Cardiac fibroblast (primary cell): ENCODE data around the gene GRB10.

Experiments used
- DNase-seq, 2 donors: peaks; one replicate each; pipeline versions ENCODE4 v3.0.0 to v3.0.0-alpha.2; 2010; ENCODE audit warnings: low read depth in 2 of 2
- H3K4me3 ChIP-seq, 2 donors: replicated peaks in 1 of 2; 1 replicate in 1 of 2; 2 replicates in 1 of 2; pipeline ENCODE4 v1.5.1; 2011; ENCODE audit warnings: low read depth in 2 of 2, low read length in 2 of 2, mild to moderate bottlenecking in 2 of 2, moderate library complexity in 1 of 2
- CTCF ChIP-seq: IDR thresholded peaks from one replicate; pipeline ENCODE4 v1.5.1; 2011; ENCODE audit warnings: low read depth, mild to moderate bottlenecking, low read length, inconsistent platforms

The GRB10 gene

GRCh38 chr7:50661345-50662040, 121.2 kb downstream of the GRB10 start:
- TF ChIP-seq CTCF, result no peak
- no peak overlapping the region for H3K4me3 ChIP-seq
- DNase-seq, result no peak

DNA sequence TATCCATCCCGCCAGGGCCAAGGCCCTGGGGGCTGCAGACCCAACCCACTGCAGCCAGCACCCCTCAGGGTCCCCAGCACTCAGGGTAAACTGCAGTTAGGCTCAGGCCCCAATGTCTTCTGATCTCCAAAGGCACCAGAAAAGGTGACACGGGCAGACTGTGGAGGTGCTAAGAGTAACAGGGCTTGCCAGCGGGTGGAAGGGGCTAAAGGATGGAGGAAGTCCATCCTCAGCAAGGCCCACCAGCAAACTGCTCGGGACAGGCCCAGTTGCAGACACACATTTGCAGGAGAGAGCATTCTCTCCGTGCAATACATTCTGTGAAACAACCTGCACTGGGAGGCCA, 121.9 kb downstream of the GRB10 start:
- no peak overlapping the region for H3K4me3 ChIP-seq
- no peak for DNase-seq
- no peak for TF ChIP-seq CTCF

GRCh38 chr7:50660040-50660829, 122.5 kb downstream of the GRB10 start:
- TF ChIP-seq CTCF, result no peak
- H3K4me3 ChIP-seq, result no peak overlapping the region
- no peak for DNase-seq

DNA sequence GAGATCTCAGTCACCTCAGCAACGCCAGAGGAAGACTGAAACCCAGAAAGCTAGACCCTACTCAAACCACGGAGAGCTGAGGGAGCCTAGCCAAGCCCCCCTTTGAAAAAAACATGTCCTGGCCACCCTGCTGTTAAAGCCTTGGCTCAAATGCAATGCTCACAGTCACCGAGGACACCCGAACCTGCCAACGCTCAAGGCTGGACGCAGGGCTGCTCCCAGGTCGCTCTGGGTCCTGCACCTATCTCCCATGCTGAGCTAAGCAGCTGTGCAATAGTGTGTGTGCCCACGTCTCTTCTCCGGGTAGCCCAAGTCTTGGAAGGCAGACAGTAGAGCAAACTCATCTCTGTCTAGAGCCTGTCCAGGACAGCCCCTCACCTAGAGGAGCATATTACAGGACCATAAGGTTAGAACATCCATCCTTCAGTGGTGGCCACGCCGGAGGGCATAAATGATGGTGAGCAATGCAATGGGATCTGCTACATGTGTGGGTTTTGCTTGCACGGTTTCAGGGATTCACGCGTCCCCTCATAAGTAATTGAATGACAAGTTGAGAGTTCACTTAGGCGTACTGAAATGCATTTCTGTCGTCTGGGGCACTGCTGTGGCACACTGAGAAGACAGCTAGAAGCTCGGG, 123.2 kb downstream of the GRB10 start:
- no peak for TF ChIP-seq CTCF
- DNase-seq, result no peak
- no peak overlapping the region for H3K4me3 ChIP-seq

GRCh38 chr7:50658696-50659095, 124.0 kb downstream of the GRB10 start:
- no peak overlapping the region for H3K4me3 ChIP-seq
- DNase-seq, result no peak
- TF ChIP-seq CTCF, result no peak

- TF ChIP-seq CTCF, result no peak
- DNase-seq, result no peak
- no peak overlapping the region for H3K4me3 ChIP-seq
Measured at GRCh38 chr7:50657912-50658311, 124.8 kb downstream of the GRB10 start.
